ENCODE measurements around the gene TNFRSF8.
"Not testable (repeated sequence)": the region's sequence is repeated elsewhere in the genome, so short reads cannot be mapped to it uniquely, and the experiment has no call there.

The TNFRSF8 gene

GRCh38 chr1:12100071-12100470 is 37.0 kb downstream of the TNFRSF8 start:
- Histone ChIP-seq H3K36me3 (ENCODE audit: low read length) (no peaks in the 10 kb centered on the region), H4K20me1 (ENCODE audit: low read depth, low read length) (no peaks in the 10 kb centered on the region), H3K27me3 (ENCODE audit: low read length) (no peaks in the 10 kb centered on the region), H3K27ac (ENCODE audit: low read depth, low read length) (no peak overlapping the region), H3K9me2 (replicated peaks; ENCODE audit: insufficient read depth, low read length) (no peaks in the 10 kb centered on the region), H2AFZ (ENCODE audit: low read depth, low read length, severe bottlenecking) (no peak overlapping the region), H3F3A (ENCODE audit: insufficient read depth) (no peaks in the 10 kb centered on the region), H3K4me3 (ENCODE audit: insufficient read depth, low read length, poor library complexity, severe bottlenecking) (no peak overlapping the region), H3K9ac (ENCODE audit: low read length) (no peak overlapping the region), H3K9me3 (ENCODE audit: insufficient read depth, low read length) (no peaks in the 10 kb centered on the region), H3K79me2 (ENCODE audit: insufficient read depth, low read length) (no peaks in the 10 kb centered on the region), H3K4me2 (ENCODE audit: low read depth, low read length, poor library complexity, severe bottlenecking) (no peak overlapping the region)
- TF ChIP-seq CTCF (IDR thresholded peaks at IDR 0.05; ENCODE audit: insufficient read depth, low read length, poor library complexity, severe bottlenecking) (no peak), EZH2phosphoT487 (conservative IDR thresholded peaks at IDR 0.05; ENCODE audit: low read length) (no peak)

GRCh38 chr1:12101120-12101519 is 38.0 kb downstream of the TNFRSF8 start:
- not testable (repeated sequence) for H3K27me3 ChIP-seq (ENCODE audit: low read length); H4K20me1 ChIP-seq (ENCODE audit: low read depth, low read length); H3K9me3 ChIP-seq (ENCODE audit: insufficient read depth, low read length); H3F3A ChIP-seq (ENCODE audit: insufficient read depth); H2AFZ ChIP-seq (ENCODE audit: low read depth, low read length, severe bottlenecking); H3K4me2 ChIP-seq (ENCODE audit: low read depth, low read length, poor library complexity, severe bottlenecking); H3K4me3 ChIP-seq (ENCODE audit: insufficient read depth, low read length, poor library complexity, severe bottlenecking); H3K9me2 ChIP-seq (replicated peaks; ENCODE audit: insufficient read depth, low read length); H3K27ac ChIP-seq (ENCODE audit: low read depth, low read length); H3K9ac ChIP-seq (ENCODE audit: low read length); H3K79me2 ChIP-seq (ENCODE audit: insufficient read depth, low read length); H3K36me3 ChIP-seq (ENCODE audit: low read length)

GRCh38 chr1:12102066-12102465 is 39.0 kb downstream of the TNFRSF8 start:
- no peak overlapping the region for H3K27ac ChIP-seq (ENCODE audit: low read depth, low read length)
- no peak overlapping the region for H3K4me2 ChIP-seq (ENCODE audit: low read depth, low read length, poor library complexity, severe bottlenecking)
- H3K9me2 ChIP-seq (replicated peaks; ENCODE audit: insufficient read depth, low read length) = no peaks in the 10 kb centered on the region
- H2AFZ ChIP-seq (ENCODE audit: low read depth, low read length, severe bottlenecking) = no peak overlapping the region
- no peaks in the 10 kb centered on the region for H3F3A ChIP-seq (ENCODE audit: insufficient read depth)
- H3K9me3 ChIP-seq (ENCODE audit: insufficient read depth, low read length) = no peaks in the 10 kb centered on the region
- H3K27me3 ChIP-seq (ENCODE audit: low read length) = no peaks in the 10 kb centered on the region
- H3K9ac ChIP-seq (ENCODE audit: low read length) = no peak overlapping the region
- no peak overlapping the region for H3K4me3 ChIP-seq (ENCODE audit: insufficient read depth, low read length, poor library complexity, severe bottlenecking)
- no peaks in the 10 kb centered on the region for H4K20me1 ChIP-seq (ENCODE audit: low read depth, low read length)
- H3K36me3 ChIP-seq (ENCODE audit: low read length) = no peaks in the 10 kb centered on the region
- no peaks in the 10 kb centered on the region for H3K79me2 ChIP-seq (ENCODE audit: insufficient read depth, low read length)
- TF ChIP-seq EZH2phosphoT487 (conservative IDR thresholded peaks at IDR 0.05; ENCODE audit: low read length) = no peak
- no peak for TF ChIP-seq CTCF (IDR thresholded peaks at IDR 0.05; ENCODE audit: insufficient read depth, low read length, poor library complexity, severe bottlenecking)

- Histone ChIP-seq H2AFZ (ENCODE audit: low read depth, low read length, severe bottlenecking) (no peak overlapping the region), H3K4me2 (ENCODE audit: low read depth, low read length, poor library complexity, severe bottlenecking) (no peak overlapping the region), H3K9ac (ENCODE audit: low read length) (no peak overlapping the region), H3K79me2 (ENCODE audit: insufficient read depth, low read length) (no peaks in the 10 kb centered on the region), H3K27me3 (ENCODE audit: low read length) (no peaks in the 10 kb centered on the region), H3K9me3 (ENCODE audit: insufficient read depth, low read length) (no peaks in the 10 kb centered on the region), H3F3A (ENCODE audit: insufficient read depth) (no peaks in the 10 kb centered on the region), H3K9me2 (replicated peaks; ENCODE audit: insufficient read depth, low read length) (no peaks in the 10 kb centered on the region), H3K36me3 (ENCODE audit: low read length) (no peaks in the 10 kb centered on the region), H3K4me3 (ENCODE audit: insufficient read depth, low read length, poor library complexity, severe bottlenecking) (no peak overlapping the region), H3K27ac (ENCODE audit: low read depth, low read length) (no peak overlapping the region), H4K20me1 (ENCODE audit: low read depth, low read length) (no peaks in the 10 kb centered on the region)
- TF ChIP-seq EZH2phosphoT487 (conservative IDR thresholded peaks at IDR 0.05; ENCODE audit: low read length) (no peak), CTCF (IDR thresholded peaks at IDR 0.05; ENCODE audit: insufficient read depth, low read length, poor library complexity, severe bottlenecking) (no peak)
Measured at GRCh38 chr1:12104417-12104816, 41.3 kb downstream of the TNFRSF8 start.

Measured in SU-DHL-6 (cell line).